Measurements from ENCODE around the gene NLN.

- TF ChIP-seq CTCF (conservative IDR thresholded peaks at IDR 0.05) (no peak), ZFX (IDR thresholded peaks at IDR 0.05) (no peak)
Measured at GRCh38 chr5:65749956-65750355, 28.0 kb downstream of the NLN start.
